WI38 (cell line): Measurements from ENCODE around the gene CMTM3.

Source experiments
- H3K4me3 ChIP-seq: 2 replicates; pipeline ENCODE4 v1.5.1; 2011; ENCODE audit warnings: low read depth, mild to moderate bottlenecking, control low read depth, low read length
- CTCF ChIP-seq: IDR thresholded peaks from 2 replicates; pipeline ENCODE4 v1.5.1; 2012; ENCODE audit warnings: low read depth, mild to moderate bottlenecking, control low read depth, low read length

CMTM3 gene

GRCh38 chr16:66585481-66586239 is 18.8 kb upstream of the CMTM3 start:
- H3K4me3 ChIP-seq, result no peak overlapping the region
- TF ChIP-seq CTCF, result no peak

GRCh38 chr16:66587881-66588600 is 16.5 kb upstream of the CMTM3 start:
- no peak for TF ChIP-seq CTCF
- no peak overlapping the region for H3K4me3 ChIP-seq

GRCh38 chr16:66588981-66589713 is 15.4 kb upstream of the CMTM3 start:
- peak; percentile 76 for TF ChIP-seq CTCF

GRCh38 chr16:66590322-66590721 is 14.2 kb upstream of the CMTM3 start:
- no peak for TF ChIP-seq CTCF
- no peak overlapping the region for H3K4me3 ChIP-seq

More at GRCh38 chr16:66588981-66589713, 15.4 kb upstream of the CMTM3 start:
- H3K4me3 ChIP-seq, result no peak overlapping the region

GRCh38 chr16:66591018-66591417 is 13.5 kb upstream of the CMTM3 start:
- H3K4me3 ChIP-seq, result no peak overlapping the region
- no peak for TF ChIP-seq CTCF

- TF ChIP-seq CTCF, result no peak
These were observed 12.3 kb upstream of the CMTM3 start for GRCh38 chr16:66592241-66592640.

More at GRCh38 chr16:66592241-66592640, 12.3 kb upstream of the CMTM3 start:
- H3K4me3 ChIP-seq, result no peak overlapping the region
